GM13977 (cell line): ENCODE data around the gene PEX5L.

Experiments
- DNase-seq: peaks from one replicate; pipeline ENCODE4 v3.0.0; 2012; ENCODE audit warnings: low spot score
- in situ Hi-C: fragments of 300-500 bp; cut with MboI; formaldehyde crosslinking; loops from one replicate; pipeline ENCODE4 v1.12.0; 2022; ENCODE audit warnings: low sequenced_read_pairs, low pct_unique_long_range_greater_than_20kb, mixed read lengths, inconsistent platforms; ENCODE audit not compliant: unreplicated experiment
- TF ChIP-seq, protein P1 (sequence below): IDR thresholded peaks from 2 replicates; pipeline ENCODE4 v1.5.1; 2012; ENCODE audit warnings: mild to moderate bottlenecking, control low read depth; ENCODE audit not compliant: insufficient read depth; ENCODE audit errors: extremely low read depth, missing control alignments

PEX5L gene

DNA sequence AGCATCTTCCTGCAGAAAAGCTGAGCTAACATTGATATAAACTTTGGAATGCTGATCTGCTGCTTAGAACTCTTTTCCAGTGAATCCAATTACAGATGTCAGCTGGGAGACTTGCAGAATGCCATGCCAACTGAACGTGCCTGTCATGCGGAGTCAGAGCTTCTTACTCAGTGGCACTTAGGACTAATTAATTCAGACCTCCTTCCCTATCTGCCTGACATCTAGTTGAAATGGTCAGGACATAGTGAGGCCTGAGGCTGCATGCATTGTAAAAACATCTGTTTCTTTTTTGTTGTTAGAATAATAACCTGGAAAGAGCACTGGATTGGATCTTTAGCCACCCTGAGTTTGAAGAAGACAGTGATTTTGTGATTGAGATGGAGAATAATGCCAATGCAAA is 271.3 kb downstream of the PEX5L start:
- TF ChIP-seq, protein P1, sequence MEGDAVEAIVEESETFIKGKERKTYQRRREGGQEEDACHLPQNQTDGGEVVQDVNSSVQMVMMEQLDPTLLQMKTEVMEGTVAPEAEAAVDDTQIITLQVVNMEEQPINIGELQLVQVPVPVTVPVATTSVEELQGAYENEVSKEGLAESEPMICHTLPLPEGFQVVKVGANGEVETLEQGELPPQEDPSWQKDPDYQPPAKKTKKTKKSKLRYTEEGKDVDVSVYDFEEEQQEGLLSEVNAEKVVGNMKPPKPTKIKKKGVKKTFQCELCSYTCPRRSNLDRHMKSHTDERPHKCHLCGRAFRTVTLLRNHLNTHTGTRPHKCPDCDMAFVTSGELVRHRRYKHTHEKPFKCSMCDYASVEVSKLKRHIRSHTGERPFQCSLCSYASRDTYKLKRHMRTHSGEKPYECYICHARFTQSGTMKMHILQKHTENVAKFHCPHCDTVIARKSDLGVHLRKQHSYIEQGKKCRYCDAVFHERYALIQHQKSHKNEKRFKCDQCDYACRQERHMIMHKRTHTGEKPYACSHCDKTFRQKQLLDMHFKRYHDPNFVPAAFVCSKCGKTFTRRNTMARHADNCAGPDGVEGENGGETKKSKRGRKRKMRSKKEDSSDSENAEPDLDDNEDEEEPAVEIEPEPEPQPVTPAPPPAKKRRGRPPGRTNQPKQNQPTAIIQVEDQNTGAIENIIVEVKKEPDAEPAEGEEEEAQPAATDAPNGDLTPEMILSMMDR = no peak
- no peak for DNase-seq
- in situ Hi-C loops = no loop called here

DNA sequence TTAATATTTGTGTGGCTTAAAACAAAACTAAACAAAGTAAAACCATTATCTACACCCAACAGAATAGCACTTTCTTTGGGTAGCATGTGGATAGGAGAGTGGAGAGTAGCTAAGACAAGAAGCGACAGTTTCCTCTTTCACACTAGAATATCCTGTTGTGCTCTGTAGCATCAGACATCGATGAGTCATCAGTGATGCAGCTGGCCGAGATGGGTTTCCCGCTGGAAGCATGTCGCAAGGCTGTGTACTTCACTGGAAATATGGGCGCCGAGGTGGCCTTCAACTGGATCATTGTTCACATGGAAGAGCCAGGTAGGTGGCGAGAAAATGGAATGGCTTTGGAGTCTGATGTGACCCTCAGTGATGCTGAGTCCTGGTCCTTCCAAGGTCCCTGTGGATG is 275.8 kb downstream of the PEX5L start:
- no peak for DNase-seq
- TF ChIP-seq, protein P1 = no peak
- in situ Hi-C loops = no loop called here

DNA sequence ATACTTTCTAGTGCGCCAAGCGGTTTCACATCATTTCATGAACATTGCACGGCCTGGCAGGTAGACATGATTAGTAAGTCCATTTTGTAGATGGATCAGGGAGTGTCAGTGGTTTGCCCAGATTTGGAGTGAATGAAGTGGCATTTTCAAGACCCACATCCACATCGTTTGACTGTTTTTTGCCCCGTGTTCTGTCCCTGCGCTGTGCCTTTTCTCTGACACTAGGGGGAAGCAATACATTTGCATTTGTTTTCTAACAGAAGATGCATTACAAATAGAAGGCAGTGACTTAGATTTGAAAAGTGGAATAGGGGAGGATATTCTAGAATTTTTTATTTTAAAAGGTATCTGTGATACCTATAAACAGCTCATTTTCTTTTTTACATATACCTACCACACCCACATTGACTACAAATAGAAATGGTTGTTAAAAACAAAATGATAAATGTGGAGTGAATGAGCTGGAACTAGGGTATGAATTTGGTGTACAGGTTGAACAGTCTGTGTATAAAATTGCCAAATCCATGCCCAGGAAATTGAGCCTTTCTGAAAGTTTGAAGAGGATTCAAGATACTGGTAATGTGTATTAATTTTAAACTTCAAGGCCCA is 285.9 kb downstream of the PEX5L start:
- TF ChIP-seq, protein P1 = peak; percentile 64
- in situ Hi-C loops = no loop called here

DNA sequence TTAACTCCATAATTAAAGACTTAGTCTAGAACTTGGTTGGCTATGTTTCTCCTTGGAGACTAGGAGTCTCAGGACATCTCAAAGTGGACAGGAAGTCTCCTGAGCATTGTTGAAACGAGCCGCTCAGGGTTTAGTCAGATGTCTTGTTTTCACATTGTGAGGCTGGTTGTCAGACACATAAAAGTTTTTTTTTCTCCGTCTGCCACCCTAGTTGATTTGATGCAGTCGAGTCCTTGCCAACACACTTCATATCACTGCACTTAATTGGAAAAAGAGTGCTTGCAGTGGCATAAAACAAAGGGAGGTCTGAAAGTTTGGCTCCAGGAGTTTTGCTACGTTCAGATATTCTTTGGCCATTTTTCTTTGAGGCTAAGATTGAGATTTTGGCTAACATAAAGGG is 291.0 kb downstream of the PEX5L start:
- in situ Hi-C loops = no loop called here

More for the DNA sequence above, 285.9 kb downstream of the PEX5L start:
- DNase-seq = no peak

DNA sequence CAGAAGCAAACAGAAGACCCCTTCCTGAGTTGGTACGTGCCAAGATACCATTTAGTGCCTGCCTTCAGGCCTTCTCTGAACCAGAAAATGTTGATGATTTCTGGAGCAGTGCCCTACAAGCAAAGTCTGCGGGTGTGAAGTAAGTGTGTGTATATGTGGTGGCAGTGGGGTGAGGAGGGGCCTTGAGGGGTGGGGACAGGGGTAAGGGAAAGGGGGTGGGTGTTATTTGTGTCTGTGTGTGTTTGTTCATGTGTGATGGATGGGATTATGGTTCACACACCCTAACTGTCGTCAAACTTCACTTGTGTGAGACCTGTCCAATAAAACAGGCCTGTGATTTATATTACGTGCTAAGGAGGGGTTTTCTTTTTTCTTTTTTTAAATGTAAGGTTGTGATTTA is 291.7 kb downstream of the PEX5L start:
- in situ Hi-C loops = no loop called here
- DNase-seq = no peak
- TF ChIP-seq, protein P1 = no peak

More for the DNA sequence above, 291.0 kb downstream of the PEX5L start:
- DNase-seq = no peak
- TF ChIP-seq, protein P1 = no peak
